Heart right ventricle (tissue), 16 donors: Measurements from ENCODE around the gene SMYD2. TPM values are rescaled to one million over a fixed set of nuclear protein-coding genes. Genes with fewer than 3 reads are reported as not detected.

Experiments used
- ATAC-seq, 8 donors: fragments of 200-7000 bp; cut with Tn5 transposase; one replicate each; pipeline ENCODE4 v1.9.1; 2020; ENCODE audit warnings: mild to moderate bottlenecking in 8 of 8, moderate library complexity in 8 of 8, moderate number of reproducible peaks in 1 of 8
- DNase-seq, 2 donors: peaks; one replicate each; pipeline ENCODE4 v3.0.0-alpha.2; 2020
- H3K27ac ChIP-seq, 10 donors: fragments of 200-600 bp; sonication (generic) in 2 of 10; one replicate each; pipeline versions ENCODE4 v1.5.0 to v1.8.0; 2020 to 2022; ENCODE audit warnings: mild to moderate bottlenecking in 3 of 10
- H3K27me3 ChIP-seq, 7 donors: fragments of 200-600 bp; one replicate each; pipeline ENCODE4 v1.8.0; 2021 to 2022; ENCODE audit warnings: mild to moderate bottlenecking in 2 of 7
- H3K36me3 ChIP-seq, 9 donors: fragments of 200-600 bp; sonication (generic) in 1 of 9; one replicate each; pipeline versions ENCODE4 v1.5.0 to v1.8.0; 2020 to 2022; ENCODE audit warnings: mild to moderate bottlenecking in 2 of 9
- H3K4me1 ChIP-seq, 9 donors: fragments of 200-600 bp; sonication (generic) in 1 of 9; one replicate each; pipeline versions ENCODE4 v1.5.0 to v1.8.0; 2020 to 2022; ENCODE audit warnings: mild to moderate bottlenecking in 4 of 9
- H3K4me3 ChIP-seq, 10 donors: fragments of 200-600 bp; sonication (generic) in 2 of 10; one replicate each; pipeline versions ENCODE4 v1.5.0 to v1.8.0; 2020 to 2022; ENCODE audit warnings: mild to moderate bottlenecking in 7 of 10, moderate library complexity in 2 of 10
- H3K9me3 ChIP-seq, 11 donors: fragments of 200-600 bp in 10 of 11; sonication (generic) in 2 of 11; one replicate each; pipeline versions ENCODE4 v1.5.0 to v1.8.0; 2013 to 2022; ENCODE audit warnings: mild to moderate bottlenecking in 2 of 11, control low read depth in 1 of 11, moderate library complexity in 1 of 11
- WGBS, 2 donors: extraction: QIAGEN DNeasy Blood & Tissue Kit; methylation state at CpG; one replicate each; pipeline ENCODE4 v1.1.7; 2013; ENCODE audit warnings: inconsistent platforms in 1 of 2; 5-methylcytosine and 5-hydroxymethylcytosine counted together
- intact Hi-C, 10 donors: fragments of 100-400 bp; cut with DNase I; formaldehyde crosslinking; loops; one replicate each; pipeline versions ENCODE4 v1.11.1 to v1.14.2; 2022
- polyA plus RNA-seq, 2 donors: library from polyadenylated mRNA; stranded (reverse); fragments of 200-250 nt; gene quantifications; one replicate each; pipeline ENCODE4 v1.2.3, GENCODE V29; 2013
- total RNA-seq, 10 donors: library from RNA; stranded (reverse); fragmentation: NEBNext Ultra II Directional in 3 of 10; extraction: Animal tissue kit (Norgen Biotek cat#: 25700) in 3 of 10; gene quantifications; one replicate each; pipeline versions ENCODE4 v1.2.1 to v1.2.4, GENCODE V29; 2021 to 2023
- TF ChIP-seq, protein P1 (sequence below), 9 donors: fragments of 200-600 bp; sonication (generic) in 2 of 9; IDR thresholded peaks; one replicate each; pipeline versions ENCODE4 v1.5.0 to v1.8.0; 2021 to 2022; ENCODE audit warnings: antibody characterized with exemption in 9 of 9, mild to moderate bottlenecking in 5 of 9, moderate library complexity in 1 of 9
- donor health status: Arrhythmogenic right ventricular cardiomyopathy.
- donor health status: ischemic (EF 13 %, LVEDD 7.1; RV severe dilation, severe dysfunction).
- donor health status: healthy with polysubstance abuse.
- donor health status: DM: no; HTN: yes; CAD: no.
- donor health status: DM: no; HTN: no; CAD: no.
- donor health status: ischemic (EF 25% LVEDD 6.9; RV normal size, moderate dysfunction).
- donor health status: ischemic (EF 25% LVEDD 5.7; RV mildly dilated, moderate dysfunction).
- donor health status: healthy.
- donor health status: DM: yes; HTN: yes; CAD: no.
- donor health status: Ischemic cardiomyopathy.
- donor health status: ischemic (EF 35%, LVEDD 5.7; RV mildly dilated, moderate dysfunction).
- donor health status: nonischemic (EF 11% LVEDD 7.7; RV severe dilation, severe dysfunction).
- donor health status: DM: yes; HTN: yes; CAD: no.
- donor health status: PGD.
- donor health status: ischemic (EF 29% LVEDD 5.4; RV normal size, mild dysfunction).
- donor health status: nonischemic (EF 23%, LVEDD 6.1; RV moderate dilation, normal function).

SMYD2 gene
- total and polyA plus RNA-seq, 12 donors, result 97.3 to 438 (median 292) TPM

DNA sequence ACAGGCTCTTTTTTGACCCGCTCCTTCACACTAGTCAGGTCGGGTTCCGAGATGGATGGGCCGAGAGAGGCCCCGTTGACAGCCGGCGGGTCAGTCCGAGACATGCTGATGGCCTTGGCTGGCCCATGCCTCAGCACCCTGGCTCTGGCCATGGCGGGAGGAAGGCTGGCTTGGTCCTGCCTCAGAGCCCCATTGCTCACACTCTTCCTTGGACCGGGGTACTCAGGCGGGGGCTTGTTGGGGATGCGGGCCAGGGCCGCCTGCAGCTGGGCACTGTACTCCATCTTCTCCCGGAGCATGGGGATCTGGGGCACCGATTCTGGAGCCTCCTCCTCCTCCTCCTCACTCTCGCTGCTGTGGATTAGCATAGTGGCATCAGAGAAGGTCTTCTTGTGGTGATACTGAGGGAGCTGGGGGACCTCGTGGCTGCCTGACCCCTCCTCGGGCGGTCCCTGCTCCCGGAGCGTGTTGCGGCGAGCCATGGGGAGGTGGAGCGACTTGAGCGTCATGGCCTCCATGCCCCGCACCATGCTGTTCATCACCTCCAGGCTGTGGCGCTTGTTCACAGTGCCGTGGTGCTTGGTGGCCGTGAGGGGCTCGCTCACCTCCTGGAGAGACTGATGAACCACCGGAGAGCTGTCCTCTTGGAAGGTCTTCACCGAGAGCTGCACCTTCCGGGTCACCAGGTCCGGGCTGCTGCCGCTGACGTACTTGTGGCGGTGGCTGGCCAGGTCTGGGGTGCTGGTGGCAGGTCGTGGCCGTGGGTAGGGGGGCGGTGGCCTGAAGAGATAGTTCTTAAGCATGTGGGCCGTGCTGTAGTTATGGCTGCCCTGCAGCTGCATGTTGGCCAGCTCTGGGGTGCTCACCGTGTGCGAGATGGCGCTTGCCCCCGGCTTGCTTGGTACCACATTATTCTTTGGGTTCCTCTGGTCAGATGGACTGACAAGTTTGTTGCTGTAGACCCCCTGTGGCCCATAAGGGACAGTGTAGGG, 102.7 kb downstream of the SMYD2 start:
- no peaks in the 10 kb centered on the region for H3K4me1 ChIP-seq
- no peak for DNase-seq
- H3K27ac ChIP-seq, result no peak overlapping the region
- no peaks in the 10 kb centered on the region for H3K27me3 ChIP-seq
- 98% methylated on average over 44 to 45 of the region's 45 CpGs for WGBS, 2 donors
- peaks cover 5 to 93% (median 28%) of the 10 kb centered on the region in 9 donors for H3K36me3 ChIP-seq
- H3K9me3 ChIP-seq, result no peaks in the 10 kb centered on the region
- TF ChIP-seq, protein P1, sequence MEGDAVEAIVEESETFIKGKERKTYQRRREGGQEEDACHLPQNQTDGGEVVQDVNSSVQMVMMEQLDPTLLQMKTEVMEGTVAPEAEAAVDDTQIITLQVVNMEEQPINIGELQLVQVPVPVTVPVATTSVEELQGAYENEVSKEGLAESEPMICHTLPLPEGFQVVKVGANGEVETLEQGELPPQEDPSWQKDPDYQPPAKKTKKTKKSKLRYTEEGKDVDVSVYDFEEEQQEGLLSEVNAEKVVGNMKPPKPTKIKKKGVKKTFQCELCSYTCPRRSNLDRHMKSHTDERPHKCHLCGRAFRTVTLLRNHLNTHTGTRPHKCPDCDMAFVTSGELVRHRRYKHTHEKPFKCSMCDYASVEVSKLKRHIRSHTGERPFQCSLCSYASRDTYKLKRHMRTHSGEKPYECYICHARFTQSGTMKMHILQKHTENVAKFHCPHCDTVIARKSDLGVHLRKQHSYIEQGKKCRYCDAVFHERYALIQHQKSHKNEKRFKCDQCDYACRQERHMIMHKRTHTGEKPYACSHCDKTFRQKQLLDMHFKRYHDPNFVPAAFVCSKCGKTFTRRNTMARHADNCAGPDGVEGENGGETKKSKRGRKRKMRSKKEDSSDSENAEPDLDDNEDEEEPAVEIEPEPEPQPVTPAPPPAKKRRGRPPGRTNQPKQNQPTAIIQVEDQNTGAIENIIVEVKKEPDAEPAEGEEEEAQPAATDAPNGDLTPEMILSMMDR (IDR thresholded peaks at IDR 0.05), result no peak
- intact Hi-C loops, result loop anchor here in 2 of 10 donors (10.0 kb wide), 2 partner anchors 191 to 201 kb away; no protein-coding TSS in a partner anchor
- H3K4me3 ChIP-seq, result no peak overlapping the region
- peak in 4 of 8 donors; percentile 20 to 57 (median 30) for ATAC-seq

DNA sequence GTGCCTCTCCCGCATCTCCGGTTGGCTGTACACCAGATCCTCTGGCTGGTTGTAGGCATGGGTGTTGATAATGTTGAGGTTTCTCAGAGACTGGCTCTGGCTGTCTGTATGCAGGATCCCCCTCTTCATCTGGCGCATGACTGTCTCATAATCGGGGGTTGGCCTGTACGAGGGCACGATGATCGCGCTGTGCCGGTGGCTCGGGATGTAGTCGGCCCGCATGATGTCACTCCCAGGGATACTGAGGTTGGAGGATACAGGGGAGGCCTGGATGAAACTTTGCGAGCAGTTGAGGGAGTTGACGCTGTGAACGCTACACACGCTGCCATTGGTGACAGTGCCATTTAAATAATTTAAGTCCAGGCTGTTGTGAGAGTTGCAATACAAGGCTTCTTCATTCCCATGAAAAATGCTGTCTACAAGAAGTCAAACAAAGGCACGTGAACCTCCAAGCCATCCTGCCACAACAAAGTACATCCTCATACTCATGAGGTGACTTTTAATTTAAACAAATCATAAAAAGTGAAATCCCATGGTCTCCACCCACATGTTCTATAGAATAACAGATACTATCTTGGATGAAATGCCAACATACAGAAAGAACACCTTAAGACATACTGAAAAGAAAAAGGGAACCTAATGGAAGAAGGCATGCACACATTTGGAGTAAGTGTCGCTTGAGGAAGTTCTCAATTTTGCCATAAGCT, 103.6 kb downstream of the SMYD2 start:
- TF ChIP-seq, protein P1 (IDR thresholded peaks at IDR 0.05), result no peak
- 98 to 99% methylated on average over 18 of the region's 18 CpGs for WGBS, 2 donors
- intact Hi-C loops, result loop anchor here in 6 of 10 donors (5.0 to 10.0 kb wide), 3 partner anchors 190 to 203 kb away; no protein-coding TSS in a partner anchor
- Histone ChIP-seq H3K36me3 (peaks cover 5 to 89% (median 28%) of the 10 kb centered on the region in 9 donors), H3K27ac (no peak overlapping the region), H3K4me3 (no peak overlapping the region), H3K27me3 (no peaks in the 10 kb centered on the region), H3K9me3 (no peaks in the 10 kb centered on the region), H3K4me1 (no peaks in the 10 kb centered on the region)
- DNase-seq (no peak), ATAC-seq (peak in 1 of 8 donors; percentile 29)

DNA sequence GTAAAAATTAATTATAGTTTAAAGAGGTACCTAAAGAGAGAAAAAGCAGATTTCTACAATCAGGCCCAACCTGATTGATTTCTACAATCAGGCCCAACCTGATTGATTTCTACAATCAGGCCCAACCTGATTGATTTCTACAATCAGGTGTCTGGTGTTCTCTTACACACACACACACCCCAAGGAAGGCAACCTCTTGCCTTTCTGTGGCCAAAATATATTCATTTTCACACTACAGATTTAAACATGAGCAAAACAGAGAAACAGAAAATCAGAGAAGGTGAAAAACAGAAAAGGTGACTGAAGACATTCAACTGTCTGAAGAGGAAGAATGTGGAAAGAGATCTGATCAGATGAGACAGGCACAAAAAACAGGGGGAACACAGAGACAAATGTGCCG, 104.5 kb downstream of the SMYD2 start:
- Histone ChIP-seq H3K27ac (no peak overlapping the region), H3K4me1 (no peaks in the 10 kb centered on the region), H3K4me3 (no peak overlapping the region), H3K27me3 (no peaks in the 10 kb centered on the region), H3K36me3 (peaks cover 5 to 89% (median 24%) of the 10 kb centered on the region in 9 donors), H3K9me3 (no peaks in the 10 kb centered on the region)
- intact Hi-C loops, result loop anchor here in 6 of 10 donors (5.0 to 10.0 kb wide), 3 partner anchors 189 to 202 kb away; no protein-coding TSS in a partner anchor
- 96 to 97% methylated on average over 1 of the region's 1 CpG for WGBS, 2 donors
- ATAC-seq, result no peak
- TF ChIP-seq, protein P1 (IDR thresholded peaks at IDR 0.05), result no peak
- no peak for DNase-seq

DNA sequence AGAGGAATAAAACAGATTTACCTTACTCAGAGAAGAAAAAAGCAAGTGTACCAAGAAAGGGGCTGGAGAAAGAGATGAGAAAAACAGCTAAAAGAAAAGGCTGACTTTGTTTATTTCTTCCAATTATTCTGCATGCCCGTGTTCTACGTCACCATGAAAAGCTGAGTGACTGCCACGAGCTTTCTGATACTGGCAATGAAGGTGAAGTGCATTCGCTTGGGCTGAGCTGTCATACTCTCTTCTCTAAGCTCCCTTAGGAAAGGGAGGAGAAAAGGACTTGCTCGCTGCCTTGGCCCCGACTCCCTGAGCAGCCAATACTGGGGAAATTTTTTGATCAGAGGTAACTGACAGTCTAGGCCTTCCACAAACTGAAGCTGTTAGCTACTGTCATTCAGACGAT, 105.4 kb downstream of the SMYD2 start:
- Histone ChIP-seq H3K4me3 (no peak overlapping the region), H3K36me3 (peaks cover 5 to 87% (median 23%) of the 10 kb centered on the region in 9 donors), H3K27ac (no peak overlapping the region), H3K9me3 (no peaks in the 10 kb centered on the region), H3K27me3 (no peaks in the 10 kb centered on the region), H3K4me1 (no peaks in the 10 kb centered on the region)
- no peak for ATAC-seq
- DNase-seq, result no peak
- intact Hi-C loops, result loop anchor here in 6 of 10 donors (5.0 to 10.0 kb wide), 3 partner anchors 188 to 201 kb away; no protein-coding TSS in a partner anchor
- WGBS, 2 donors, result 91 to 94% methylated on average over 7 of the region's 7 CpGs
- TF ChIP-seq, protein P1 (IDR thresholded peaks at IDR 0.05), result no peak
